ENCODE data around the gene SRRD.
"Not testable (repeated sequence)": the region's sequence is repeated elsewhere in the genome, so short reads cannot be mapped to it uniquely, and the experiment has no call there.

DNA sequence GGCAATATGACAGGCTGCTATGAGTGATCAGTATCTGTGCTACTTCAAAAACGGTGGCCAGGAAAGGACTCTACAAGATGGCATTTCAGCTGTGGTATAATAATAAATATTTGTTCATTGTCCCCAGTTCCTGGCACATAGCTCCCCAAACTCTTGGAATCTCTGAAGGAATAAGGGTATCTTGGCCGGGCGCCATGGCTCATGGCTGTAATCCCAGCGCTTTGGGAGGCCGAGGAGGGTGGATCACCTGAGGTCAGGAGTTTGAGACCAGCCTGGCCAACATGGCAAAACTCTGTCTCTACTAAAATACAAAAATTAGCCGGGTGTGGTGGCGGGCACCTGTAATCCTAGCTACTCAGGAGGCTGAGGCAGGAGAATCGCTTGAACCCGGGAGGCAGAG is 44.8 kb downstream of the SRRD start:
- not testable (repeated sequence) for TF ChIP-seq POLR2A, POLR2AphosphoS5 (IDR thresholded peaks at IDR 0.05; ENCODE audit: low read depth, low read length)
